K562 (cell line): ENCODE results near the gene ACAP3. TPM values are rescaled to one million over a fixed set of nuclear protein-coding genes. Genes with fewer than 3 reads are reported as not detected.

ENCODE experiments used
- CBX1 ChIP-seq: sonication (generic); IDR thresholded peaks from 2 replicates; pipeline ENCODE4 v1.6.1; 2016; ENCODE audit warnings: antibody characterized with exemption, low read depth, mild to moderate bottlenecking
- EP300 ChIP-seq: IDR thresholded peaks from 2 replicates; pipeline ENCODE4 v1.6.1; 2012; ENCODE audit warnings: low read length, improper control_type of control experiment
- ESRRB ChIP-seq: fragments of 250-450 bp; sonication (Bioruptor Pico); IDR thresholded peaks from 2 replicates; pipeline ENCODE4 v1.5.0; 2020; ENCODE audit warnings: mild to moderate bottlenecking, moderate library complexity, borderline replicate concordance
- FOSL1 ChIP-seq: fragments of 200-800 bp; sonication (Bioruptor generic); conservative IDR thresholded peaks from 2 replicates; pipeline ENCODE4 v1.6.1; 2016; ENCODE audit warnings: missing genetic modification characterization, missing compliant biosample characterization
- FOXP1 ChIP-seq: sonication (generic); formaldehyde crosslinking; IDR thresholded peaks from 2 replicates; pipeline ENCODE4 v1.8.0; 2022; ENCODE audit warnings: mild to moderate bottlenecking, missing genetic modification reagents
- HDAC2 ChIP-seq: fragments of 450-650 bp; IDR thresholded peaks from 2 replicates; pipeline ENCODE4 v1.6.1; 2016; ENCODE audit warnings: mild to moderate bottlenecking
- POLR2G ChIP-seq: fragments of 200-400 bp; formaldehyde crosslinking; IDR thresholded peaks from 2 replicates; pipeline ENCODE4 v1.6.1; 2017; ENCODE audit warnings: low read depth, mild to moderate bottlenecking, antibody characterized with exemption, low read length, moderate library complexity
- SP1 ChIP-seq: sonication (generic); formaldehyde crosslinking; IDR thresholded peaks from 2 replicates; pipeline ENCODE4 v1.8.1; 2022; ENCODE audit warnings: mild to moderate bottlenecking, missing genetic modification reagents
- TEAD1 ChIP-seq, 2 experiments: fragments of 450-650 bp in 1 of 2; sonication (generic) in 1 of 2; formaldehyde crosslinking; IDR thresholded peaks; 2 replicates each; pipeline versions ENCODE4 v1.4.0 to v1.8.0; 2020 to 2022; ENCODE audit warnings: mild to moderate bottlenecking in 2 of 2, missing genetic modification reagents in 1 of 2
- XRCC3 ChIP-seq: fragments of 450-650 bp; IDR thresholded peaks from 2 replicates; pipeline ENCODE4 v1.6.1; 2017; ENCODE audit warnings: mild to moderate bottlenecking, moderate library complexity
- polyA plus RNA-seq, 8 experiments: library from polyadenylated mRNA; depleted of rRNA in 4 of 8; stranded (reverse) in 5 of 8; unstranded in 3 of 8; fragments of >200 nt; fragmentation: Nextera tagmentation in 2 of 8; fragmentation: Illumina TruSeq in 1 of 8; extraction: Ambion mirVana in 2 of 8; extraction: Trizol in 1 of 8; gene quantifications; 2 replicates each; pipeline versions ENCODE4 v1.2.1 to v1.2.3, GENCODE V29; 2011 to 2014; ENCODE audit warnings: inconsistent platforms in 1 of 8, missing spikeins in 1 of 8
- total RNA-seq, 7 experiments: library from RNA; depleted of rRNA in 6 of 7; stranded (reverse); fragments of >200 nt in 6 of 7; fragmentation: Illumina TruSeq in 2 of 7; extraction: Trizol in 2 of 7; gene quantifications; 2 replicates each; pipeline versions ENCODE4 v1.2.1 to v1.2.3, GENCODE V29; 2011 to 2021; ENCODE audit warnings: low replicate concordance in 1 of 7
- TF ChIP-seq, protein P1 (sequence below): fragments of 250-450 bp; sonication (Bioruptor Pico); IDR thresholded peaks from 2 replicates; pipeline ENCODE4 v1.4.0; 2020; ENCODE audit warnings: mild to moderate bottlenecking, moderate library complexity
- TF ChIP-seq, protein P2 (sequence below), 2 experiments: fragments of 450-650 bp in 1 of 2; IDR thresholded peaks; 2 replicates each; pipeline ENCODE4 v1.6.1; 2011 to 2017; ENCODE audit warnings: low read depth in 2 of 2, antibody characterized with exemption in 1 of 2, borderline replicate concordance in 1 of 2, low read length in 1 of 2, mild to moderate bottlenecking in 1 of 2, mixed read lengths in 1 of 2; ENCODE audit not compliant: control insufficient read depth in 1 of 2
- TF ChIP-seq, protein P3 (sequence below): fragments of 250-450 bp; sonication (Bioruptor Pico); IDR thresholded peaks from 2 replicates; pipeline ENCODE4 v1.9.0; 2021; ENCODE audit warnings: mild to moderate bottlenecking

Gene ACAP3
- total and polyA plus RNA-seq, 9 of the 15 experiments (the other 6 are each of a cell fraction or from before 2014, with no cell fraction given), result 0.01 to 49.0 (median 12.0) TPM

DNA sequence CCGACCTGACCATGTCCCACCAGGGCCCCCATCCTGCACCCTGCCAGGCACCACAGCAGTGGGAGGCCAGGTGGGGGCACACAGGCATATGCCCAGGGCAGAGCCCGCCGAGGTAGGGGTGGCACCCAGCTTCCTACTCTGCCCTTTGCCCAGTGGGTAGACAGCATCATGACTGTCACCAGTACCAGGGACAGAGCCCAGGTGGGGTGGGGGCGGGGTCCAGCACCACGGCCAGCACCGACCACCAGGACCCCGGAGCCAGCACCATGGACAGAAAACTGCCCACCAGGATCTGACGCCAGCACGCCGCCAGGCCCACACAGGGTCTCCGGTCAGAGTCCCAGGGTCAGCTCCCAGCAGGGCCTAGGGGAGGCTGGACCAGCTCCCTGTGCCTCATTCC, 27.1 kb upstream of the ACAP3 start (continued):
- TF ChIP-seq FOXP1 (CRISPR knock-in tag) (peak; percentile 77; the same call in 1 of the 2 replicates), XRCC3 (no peak), ESRRB (CRISPR knock-in tag) (no peak), SP1 (CRISPR knock-in tag) (peak; percentile 59; the same call in 1 of the 2 replicates), CBX1 (no peak), TEAD1 (CRISPR knock-in tag; IDR thresholded peaks at IDR 0.05) (peak in 1 of 2 experiments; percentile 56; a peak in 1 of 4 replicates), HDAC2 (peak; percentile 39; the same call in 1 of the 2 replicates), POLR2G (peak; percentile 53), EP300 (no peak), FOSL1 (no peak)
- TF ChIP-seq, protein P1, sequence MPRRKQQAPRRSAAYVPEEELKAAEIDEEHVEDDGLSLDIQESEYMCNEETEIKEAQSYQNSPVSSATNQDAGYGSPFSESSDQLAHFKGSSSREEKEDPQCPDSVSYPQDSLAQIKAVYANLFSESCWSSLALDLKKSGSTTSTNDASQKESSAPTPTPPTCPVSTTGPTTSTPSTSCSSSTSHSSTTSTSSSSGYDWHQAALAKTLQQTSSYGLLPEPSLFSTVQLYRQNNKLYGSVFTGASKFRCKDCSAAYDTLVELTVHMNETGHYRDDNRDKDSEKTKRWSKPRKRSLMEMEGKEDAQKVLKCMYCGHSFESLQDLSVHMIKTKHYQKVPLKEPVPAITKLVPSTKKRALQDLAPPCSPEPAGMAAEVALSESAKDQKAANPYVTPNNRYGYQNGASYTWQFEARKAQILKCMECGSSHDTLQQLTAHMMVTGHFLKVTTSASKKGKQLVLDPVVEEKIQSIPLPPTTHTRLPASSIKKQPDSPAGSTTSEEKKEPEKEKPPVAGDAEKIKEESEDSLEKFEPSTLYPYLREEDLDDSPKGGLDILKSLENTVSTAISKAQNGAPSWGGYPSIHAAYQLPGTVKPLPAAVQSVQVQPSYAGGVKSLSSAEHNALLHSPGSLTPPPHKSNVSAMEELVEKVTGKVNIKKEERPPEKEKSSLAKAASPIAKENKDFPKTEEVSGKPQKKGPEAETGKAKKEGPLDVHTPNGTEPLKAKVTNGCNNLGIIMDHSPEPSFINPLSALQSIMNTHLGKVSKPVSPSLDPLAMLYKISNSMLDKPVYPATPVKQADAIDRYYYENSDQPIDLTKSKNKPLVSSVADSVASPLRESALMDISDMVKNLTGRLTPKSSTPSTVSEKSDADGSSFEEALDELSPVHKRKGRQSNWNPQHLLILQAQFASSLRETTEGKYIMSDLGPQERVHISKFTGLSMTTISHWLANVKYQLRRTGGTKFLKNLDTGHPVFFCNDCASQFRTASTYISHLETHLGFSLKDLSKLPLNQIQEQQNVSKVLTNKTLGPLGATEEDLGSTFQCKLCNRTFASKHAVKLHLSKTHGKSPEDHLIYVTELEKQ, result no peak
- TF ChIP-seq, protein P2, sequence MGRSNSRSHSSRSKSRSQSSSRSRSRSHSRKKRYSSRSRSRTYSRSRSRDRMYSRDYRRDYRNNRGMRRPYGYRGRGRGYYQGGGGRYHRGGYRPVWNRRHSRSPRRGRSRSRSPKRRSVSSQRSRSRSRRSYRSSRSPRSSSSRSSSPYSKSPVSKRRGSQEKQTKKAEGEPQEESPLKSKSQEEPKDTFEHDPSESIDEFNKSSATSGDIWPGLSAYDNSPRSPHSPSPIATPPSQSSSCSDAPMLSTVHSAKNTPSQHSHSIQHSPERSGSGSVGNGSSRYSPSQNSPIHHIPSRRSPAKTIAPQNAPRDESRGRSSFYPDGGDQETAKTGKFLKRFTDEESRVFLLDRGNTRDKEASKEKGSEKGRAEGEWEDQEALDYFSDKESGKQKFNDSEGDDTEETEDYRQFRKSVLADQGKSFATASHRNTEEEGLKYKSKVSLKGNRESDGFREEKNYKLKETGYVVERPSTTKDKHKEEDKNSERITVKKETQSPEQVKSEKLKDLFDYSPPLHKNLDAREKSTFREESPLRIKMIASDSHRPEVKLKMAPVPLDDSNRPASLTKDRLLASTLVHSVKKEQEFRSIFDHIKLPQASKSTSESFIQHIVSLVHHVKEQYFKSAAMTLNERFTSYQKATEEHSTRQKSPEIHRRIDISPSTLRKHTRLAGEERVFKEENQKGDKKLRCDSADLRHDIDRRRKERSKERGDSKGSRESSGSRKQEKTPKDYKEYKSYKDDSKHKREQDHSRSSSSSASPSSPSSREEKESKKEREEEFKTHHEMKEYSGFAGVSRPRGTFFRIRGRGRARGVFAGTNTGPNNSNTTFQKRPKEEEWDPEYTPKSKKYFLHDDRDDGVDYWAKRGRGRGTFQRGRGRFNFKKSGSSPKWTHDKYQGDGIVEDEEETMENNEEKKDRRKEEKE (IDR thresholded peaks at IDR 0.05; ENCODE audit: borderline replicate concordance in 1 of 2, control insufficient read depth in 1 of 2, low read depth in 2 of 2, low read length in 1 of 2), result no peak
- TF ChIP-seq, protein P3, sequence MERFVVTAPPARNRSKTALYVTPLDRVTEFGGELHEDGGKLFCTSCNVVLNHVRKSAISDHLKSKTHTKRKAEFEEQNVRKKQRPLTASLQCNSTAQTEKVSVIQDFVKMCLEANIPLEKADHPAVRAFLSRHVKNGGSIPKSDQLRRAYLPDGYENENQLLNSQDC (CRISPR knock-in tag), result no peak
